Heart left ventricle (tissue), 16 donors: ENCODE data around the gene SUSD6. TPM values are rescaled to one million over a fixed set of nuclear protein-coding genes. Genes with fewer than 3 reads are reported as not detected.

ENCODE experiments used
- ATAC-seq, 4 donors: fragments of 200-7000 bp; cut with Tn5 transposase; one replicate each; pipeline ENCODE4 v1.9.1; 2020 to 2022; ENCODE audit warnings: moderate library complexity in 4 of 4, mild to moderate bottlenecking in 3 of 4, moderate number of reproducible peaks in 1 of 4
- DNase-seq, 5 donors: peaks; one replicate each; pipeline ENCODE4 v3.0.0-alpha.2; 2020
- H3K27ac ChIP-seq, 12 donors: fragments of 200-600 bp; sonication (generic) in 4 of 12; one replicate each; pipeline versions ENCODE4 v1.5.0 to v1.8.0; 2016 to 2022; ENCODE audit warnings: mild to moderate bottlenecking in 2 of 12
- H3K27me3 ChIP-seq, 9 donors: fragments of 200-600 bp; sonication (generic) in 2 of 9; one replicate each; pipeline versions ENCODE4 v1.5.1 to v1.8.0; 2016 to 2022; ENCODE audit warnings: mild to moderate bottlenecking in 3 of 9
- H3K36me3 ChIP-seq, 9 donors: fragments of 200-600 bp; sonication (generic) in 2 of 9; one replicate each; pipeline versions ENCODE4 v1.5.0 to v1.8.0; 2018 to 2022; ENCODE audit warnings: mild to moderate bottlenecking in 2 of 9
- H3K4me1 ChIP-seq, 12 donors: fragments of 200-600 bp; sonication (generic) in 4 of 12; one replicate each; pipeline versions ENCODE4 v1.5.0 to v1.8.0; 2016 to 2022; ENCODE audit warnings: mild to moderate bottlenecking in 3 of 12
- H3K4me3 ChIP-seq, 12 donors: fragments of 200-600 bp; sonication (generic) in 4 of 12; one replicate each; pipeline versions ENCODE4 v1.5.0 to v1.8.0; 2017 to 2022; ENCODE audit warnings: mild to moderate bottlenecking in 9 of 12, moderate library complexity in 4 of 12
- H3K9me3 ChIP-seq, 12 donors: fragments of 200-600 bp; sonication (generic) in 4 of 12; one replicate each; pipeline versions ENCODE4 v1.5.0 to v1.8.0; 2016 to 2022; ENCODE audit warnings: mild to moderate bottlenecking in 1 of 12
- CTCF ChIP-seq, 12 donors: fragments of 200-600 bp; sonication (generic) in 4 of 12; IDR thresholded peaks; one replicate each; pipeline versions ENCODE4 v1.5.0 to v1.8.0; 2018 to 2022; ENCODE audit warnings: antibody characterized with exemption in 12 of 12, mild to moderate bottlenecking in 5 of 12
- POLR2A ChIP-seq, 2 donors: fragments of 450-650 bp; IDR thresholded peaks; one replicate each; pipeline ENCODE4 v1.6.1; 2017; ENCODE audit warnings: antibody characterized with exemption in 2 of 2, mild to moderate bottlenecking in 2 of 2, moderate library complexity in 2 of 2
- WGBS, 4 donors: extraction: QIAGEN DNeasy Blood & Tissue Kit in 2 of 4; methylation state at CpG; one replicate each; pipeline versions ENCODE4 v1.1.5 to v1.1.7; 2013 to 2018; 5-methylcytosine and 5-hydroxymethylcytosine counted together
- intact Hi-C, 10 donors: fragments of 100-400 bp; cut with DNase I; formaldehyde crosslinking; loops; one replicate each; pipeline versions ENCODE4 v1.11.1 to v1.14.2; 2022
- polyA plus RNA-seq, 2 donors: library from polyadenylated mRNA; stranded (reverse); fragments of 200-250 nt; gene quantifications; one replicate each; pipeline ENCODE4 v1.2.3, GENCODE V29; 2013
- total RNA-seq, 9 donors: library from RNA; depleted of rRNA in 2 of 9; stranded (reverse); fragments of >200 nt in 2 of 9; fragmentation: NEBNext Ultra II Directional in 3 of 9; extraction: Animal tissue kit (Norgen Biotek cat#: 25700) in 3 of 9; gene quantifications; one replicate each; pipeline versions ENCODE4 v1.1.0 to v1.2.4, GENCODE V29; 2016 to 2023
- donor health status: ischemic (EF 13 %, LVEDD 7.1; RV severe dilation, severe dysfunction).
- donor health status: healthy with polysubstance abuse.
- donor health status: DM: no; HTN: yes; CAD: no.
- donor health status: DM: no; HTN: no; CAD: no.
- donor health status: ischemic (EF 25% LVEDD 6.9; RV normal size, moderate dysfunction).
- donor health status: ischemic (EF 25% LVEDD 5.7; RV mildly dilated, moderate dysfunction).
- donor health status: healthy.
- donor health status: DM: yes; HTN: yes; CAD: no.
- donor health status: ischemic (EF 35%, LVEDD 5.7; RV mildly dilated, moderate dysfunction).
- donor health status: nonischemic (EF 11% LVEDD 7.7; RV severe dilation, severe dysfunction).
- donor health status: DM: yes; HTN: yes; CAD: no.
- donor health status: PGD.
- donor health status: ischemic (EF 29% LVEDD 5.4; RV normal size, mild dysfunction).
- donor health status: nonischemic (EF 23%, LVEDD 6.1; RV moderate dilation, normal function).

The SUSD6 gene
- total and polyA plus RNA-seq, 11 donors: 5.8 to 49.2 (median 24.5) TPM

GRCh38 chr14:69629225-69630127, 18.1 kb downstream of the SUSD6 start:
- Histone ChIP-seq H3K4me3 (no peak overlapping the region), H3K27ac (peak overlapping the region in 6 of 12 donors; percentile 2 to 39 (median 20)), H3K9me3 (no peaks in the 10 kb centered on the region), H3K4me1 (peaks cover 12 to 100% (median 94%) of the 10 kb centered on the region in 12 donors), H3K27me3 (no peaks in the 10 kb centered on the region), H3K36me3 (peaks cover 0 to 9% (median 0%) of the 10 kb centered on the region in 9 donors)
- WGBS, 4 donors: 48 to 54% (median 51%) methylated on average over 9 of the region's 9 CpGs
- peak in 3 of 4 donors; percentile 23 to 50 (median 40) for ATAC-seq
- intact Hi-C loops: no loop called here
- no peak for DNase-seq
- TF ChIP-seq POLR2A (IDR thresholded peaks at IDR 0.05) (no peak), CTCF (IDR thresholded peaks at IDR 0.05) (no peak)

- ATAC-seq: no peak
- no peak for DNase-seq
- Histone ChIP-seq H3K27ac (peak overlapping the region in 1 of 12 donors; percentile 4), H3K4me1 (peaks cover 11 to 100% (median 93%) of the 10 kb centered on the region in 12 donors), H3K27me3 (no peaks in the 10 kb centered on the region), H3K9me3 (no peaks in the 10 kb centered on the region), H3K36me3 (peaks cover 0 to 9% (median 0%) of the 10 kb centered on the region in 9 donors), H3K4me3 (no peak overlapping the region)
- TF ChIP-seq CTCF (IDR thresholded peaks at IDR 0.05): no peak
- no peak for TF ChIP-seq POLR2A (IDR thresholded peaks at IDR 0.05)
- intact Hi-C loops: no loop called here
- 60 to 66% (median 65%) methylated on average over 2 of the region's 2 CpGs for WGBS, 4 donors
Observed at GRCh38 chr14:69630360-69630759, 19.0 kb downstream of the SUSD6 start.

GRCh38 chr14:69631509-69631908, 20.1 kb downstream of the SUSD6 start:
- Histone ChIP-seq H3K9me3 (no peaks in the 10 kb centered on the region), H3K27me3 (no peaks in the 10 kb centered on the region), H3K4me3 (no peak overlapping the region), H3K27ac (peak overlapping the region in 3 of 12 donors; percentile 2 to 84 (median 69)), H3K36me3 (peaks cover 0 to 7% (median 0%) of the 10 kb centered on the region in 9 donors), H3K4me1 (peaks cover 7 to 100% (median 92%) of the 10 kb centered on the region in 12 donors)
- intact Hi-C loops: no loop called here
- TF ChIP-seq POLR2A (IDR thresholded peaks at IDR 0.05) (no peak), CTCF (IDR thresholded peaks at IDR 0.05) (no peak)
- no peak for DNase-seq
- no peak for ATAC-seq
- 46 to 63% (median 54%) methylated on average over 4 of the region's 4 CpGs for WGBS, 4 donors

GRCh38 chr14:69632164-69632563, 20.8 kb downstream of the SUSD6 start:
- Histone ChIP-seq H3K27ac (peak overlapping the region in 10 of 12 donors; percentile 2 to 84 (median 43)), H3K27me3 (no peaks in the 10 kb centered on the region), H3K4me3 (no peak overlapping the region), H3K36me3 (peaks cover 0 to under 1% (median 0%) of the 10 kb centered on the region in 9 donors), H3K4me1 (peaks cover 11 to 100% (median 95%) of the 10 kb centered on the region in 12 donors), H3K9me3 (no peaks in the 10 kb centered on the region)
- WGBS, 4 donors: 25 to 40% (median 30%) methylated on average over 4 of the region's 4 CpGs
- TF ChIP-seq CTCF (IDR thresholded peaks at IDR 0.05): no peak
- no peak for TF ChIP-seq POLR2A (IDR thresholded peaks at IDR 0.05)
- ATAC-seq: peak in 3 of 4 donors; percentile 7 to 21 (median 17)
- DNase-seq: no peak
- intact Hi-C loops: no loop called here
